Measurements from ENCODE around the gene SUCO.

Gene SUCO

DNA sequence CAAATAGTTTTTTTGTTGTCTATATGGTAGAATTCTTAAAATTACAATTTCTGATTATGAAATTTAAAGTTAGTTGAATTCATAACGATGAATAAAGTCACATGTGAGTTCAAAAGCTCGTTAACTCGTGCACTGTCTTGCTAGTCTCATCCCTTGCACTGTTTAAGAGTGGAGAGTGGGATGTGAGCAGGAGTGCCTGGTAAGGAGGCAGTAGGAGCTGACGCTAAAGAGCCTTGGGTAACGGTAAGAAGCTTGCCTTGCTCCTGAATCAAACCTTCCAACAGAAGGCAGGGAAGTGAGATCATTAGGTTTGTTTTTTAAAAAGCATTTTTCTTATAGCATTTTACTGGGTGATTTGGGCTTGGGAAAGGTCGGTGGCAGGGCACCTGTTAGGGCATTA lies 123.6 kb downstream of the SUCO start:
- H3K4me1 Mint-ChIP-seq (ENCODE audit: low read depth in 2 of 2), result peaks cover 27 to 35% of the 10 kb centered on the region in 2 donors
- DNase-seq (no peak), ATAC-seq (replicated peaks) (no peak)
- peaks cover 12% of the 10 kb centered on the region for H3K36me3 Mint-ChIP-seq (ENCODE audit: insufficient read depth)
- no peaks in the 10 kb centered on the region for H3K27me3 Mint-ChIP-seq
- H3K4me3 Mint-ChIP-seq, result peak overlapping the region in 1 of 2 donors; percentile 5
- H3K9me3 Mint-ChIP-seq, result no peaks in the 10 kb centered on the region
- peak overlapping the region; percentile 5 to 32 for H3K27ac Mint-ChIP-seq

GRCh38 chr1:172657586-172657985 lies 124.6 kb downstream of the SUCO start:
- no peak overlapping the region for H3K4me3 Mint-ChIP-seq
- no peaks in the 10 kb centered on the region for H3K9me3 Mint-ChIP-seq
- peaks cover 14% of the 10 kb centered on the region for H3K36me3 Mint-ChIP-seq (ENCODE audit: insufficient read depth)
- no peak for DNase-seq
- no peaks in the 10 kb centered on the region for H3K27me3 Mint-ChIP-seq
- H3K27ac Mint-ChIP-seq, result no peak overlapping the region
- ATAC-seq (replicated peaks), result no peak
- peaks cover 32 to 38% of the 10 kb centered on the region in 2 donors for H3K4me1 Mint-ChIP-seq (ENCODE audit: low read depth in 2 of 2)

DNA sequence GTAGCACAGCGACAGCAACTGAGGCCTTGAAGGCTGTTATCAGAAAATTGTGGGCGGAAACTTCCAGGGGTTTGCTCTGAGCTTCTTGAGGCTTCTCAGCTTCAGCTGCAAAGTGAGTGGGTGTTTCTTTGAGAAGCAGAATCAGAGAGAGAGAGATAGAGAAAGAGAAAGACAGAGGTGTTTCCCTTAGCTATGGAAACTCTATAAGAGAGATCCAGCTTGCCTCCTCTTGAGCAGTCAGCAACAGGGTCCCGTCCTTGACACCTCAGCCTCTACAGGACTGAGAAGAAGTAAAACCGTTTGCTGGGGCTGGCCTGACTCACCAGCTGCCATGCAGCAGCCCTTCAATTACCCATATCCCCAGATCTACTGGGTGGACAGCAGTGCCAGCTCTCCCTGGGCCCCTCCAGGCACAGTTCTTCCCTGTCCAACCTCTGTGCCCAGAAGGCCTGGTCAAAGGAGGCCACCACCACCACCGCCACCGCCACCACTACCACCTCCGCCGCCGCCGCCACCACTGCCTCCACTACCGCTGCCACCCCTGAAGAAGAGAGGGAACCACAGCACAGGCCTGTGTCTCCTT lies 126.0 kb downstream of the SUCO start, which contains the start of gene FASLG:
Gene FASLG, plus strand, starts transcription at position 233 of the 583 bp plus-strand sequence. Its CDS starts 99 bp downstream, at position 332.
- peak; percentile 45 for ATAC-seq (replicated peaks)
- peak within 1 kb of the TSS; percentile 97 to 98 for H3K4me3 Mint-ChIP-seq
- peak within 1 kb of the TSS; percentile 90 to 95 for H3K27ac Mint-ChIP-seq

GRCh38 chr1:172661107-172661506 lies 128.2 kb downstream of the SUCO start:
- H3K9me3 Mint-ChIP-seq, result no peaks in the 10 kb centered on the region
- no peak for DNase-seq
- peak overlapping the region; percentile 97 to 98 for H3K4me3 Mint-ChIP-seq
- no peak for ATAC-seq (replicated peaks)
- H3K27ac Mint-ChIP-seq, result peak overlapping the region; percentile 90 to 95
- H3K27me3 Mint-ChIP-seq, result no peaks in the 10 kb centered on the region
- H3K36me3 Mint-ChIP-seq (ENCODE audit: insufficient read depth), result peaks cover 46% of the 10 kb centered on the region
- H3K4me1 Mint-ChIP-seq (ENCODE audit: low read depth in 2 of 2), result peaks cover 50 to 54% of the 10 kb centered on the region in 2 donors

More for the DNA sequence above, 126.0 kb downstream of the SUCO start, which contains the start of gene FASLG:
- peaks cover 26% of the 10 kb centered on the region for H3K36me3 Mint-ChIP-seq (ENCODE audit: insufficient read depth)
- no peaks in the 10 kb centered on the region for H3K27me3 Mint-ChIP-seq
- DNase-seq, result peak; percentile 32 to 41 (median 38)
- H3K4me1 Mint-ChIP-seq (ENCODE audit: low read depth in 2 of 2), result peaks cover 40 to 46% of the 10 kb centered on the region in 2 donors
- no peaks in the 10 kb centered on the region for H3K9me3 Mint-ChIP-seq

Data from effector memory CD8-positive, alpha-beta T cell (primary cell).